DOHH2 (cell line): ENCODE measurements around the gene TIMM17A.

Experiments
- H3F3A ChIP-seq: fragments of 200-600 bp; sonication (generic), shearing (Covaris generic); 2 replicates; pipeline ENCODE4 v1.6.0; 2016; ENCODE audit warnings: antibody characterized with exemption, mild to moderate bottlenecking; ENCODE audit not compliant: control insufficient read depth, insufficient read depth
- H3K27ac ChIP-seq: fragments of 200-600 bp; sonication (generic); 2 replicates; pipeline ENCODE4 v1.5.1; 2014; ENCODE audit warnings: low read depth, mild to moderate bottlenecking, low read length, moderate library complexity
- H3K27me3 ChIP-seq: fragments of 200-600 bp; sonication (generic); 2 replicates; pipeline ENCODE4 v1.6.1; 2014; ENCODE audit warnings: mild to moderate bottlenecking, low read length, mixed read lengths; ENCODE audit not compliant: control insufficient read depth
- H3K36me3 ChIP-seq: fragments of 200-600 bp; sonication (generic); 2 replicates; pipeline ENCODE4 v1.6.1; 2014; ENCODE audit warnings: mild to moderate bottlenecking, low read length, moderate library complexity, mixed read lengths; ENCODE audit not compliant: control insufficient read depth
- H3K4me1 ChIP-seq: fragments of 200-600 bp; sonication (generic); 2 replicates; pipeline ENCODE4 v1.6.1; 2014; ENCODE audit warnings: mild to moderate bottlenecking, low read length, mixed read lengths; ENCODE audit not compliant: control insufficient read depth
- H3K4me2 ChIP-seq: fragments of 200-600 bp; sonication (generic); 2 replicates; pipeline ENCODE4 v1.6.0; 2014; ENCODE audit warnings: mild to moderate bottlenecking, low read length, moderate library complexity
- H3K4me3 ChIP-seq: fragments of 200-600 bp; sonication (generic); 2 replicates; pipeline ENCODE4 v1.5.1; 2014; ENCODE audit warnings: mild to moderate bottlenecking, low read length, mixed read lengths
- H3K79me2 ChIP-seq: fragments of 200-600 bp; sonication (generic); 2 replicates; pipeline ENCODE4 v1.6.1; 2014; ENCODE audit warnings: mild to moderate bottlenecking, low read length, mixed read lengths; ENCODE audit not compliant: control insufficient read depth
- H3K9me2 ChIP-seq: fragments of 200-600 bp; sonication (generic); replicated peaks from 2 replicates; pipeline ENCODE4 v1.6.1; 2014; ENCODE audit warnings: mild to moderate bottlenecking, low read length, mixed read lengths; ENCODE audit not compliant: control insufficient read depth
- H3K9me3 ChIP-seq: fragments of 200-600 bp; sonication (generic); 2 replicates; pipeline ENCODE4 v1.6.1; 2014; ENCODE audit warnings: antibody characterized with exemption, low read length, mixed read lengths; ENCODE audit not compliant: control insufficient read depth, insufficient read depth
- H4K20me1 ChIP-seq: fragments of 200-600 bp; sonication (generic); 2 replicates; pipeline ENCODE4 v1.6.0; 2014; ENCODE audit warnings: low read depth, mild to moderate bottlenecking, antibody characterized with exemption, low read length, moderate library complexity; ENCODE audit not compliant: control insufficient read depth, insufficient read depth
- EZH2phosphoT487 ChIP-seq: fragments of 200-600 bp; sonication (generic); IDR thresholded peaks from 2 replicates; pipeline ENCODE4 v1.6.1; 2017; ENCODE audit warnings: borderline replicate concordance, mild to moderate bottlenecking, antibody characterized with exemption, low read length, moderate library complexity, mixed read lengths
- TF ChIP-seq, protein P1 (sequence below): fragments of 200-600 bp; sonication (generic); IDR thresholded peaks from one replicate; pipeline ENCODE4 v1.5.1; 2014; ENCODE audit warnings: antibody characterized with exemption, mild to moderate bottlenecking, low read depth, low read length; ENCODE audit not compliant: poor library complexity, severe bottlenecking

The TIMM17A gene

DNA sequence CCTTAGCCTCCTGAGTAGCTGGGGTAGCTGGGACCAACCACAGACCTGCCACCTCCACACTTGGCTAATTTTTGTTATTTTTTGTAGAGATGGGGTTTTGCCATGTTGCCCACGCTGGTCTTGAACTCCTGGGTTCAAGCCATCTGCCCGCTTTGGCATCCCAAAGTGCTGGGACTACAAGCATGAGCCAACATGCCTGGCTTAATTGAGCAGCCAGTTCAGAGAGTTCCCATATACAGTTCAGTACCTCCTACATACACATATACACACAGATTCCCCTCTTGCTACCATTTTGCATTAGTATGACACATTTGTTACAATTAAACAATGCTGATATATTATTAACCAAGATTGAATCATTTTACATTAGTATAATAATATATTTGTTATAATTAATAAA, 30.1 kb downstream of the TIMM17A start:
- H3K9me3 ChIP-seq: no peaks in the 10 kb centered on the region
- H3K36me3 ChIP-seq: peaks cover 10% of the 10 kb centered on the region
- TF ChIP-seq, protein P1, sequence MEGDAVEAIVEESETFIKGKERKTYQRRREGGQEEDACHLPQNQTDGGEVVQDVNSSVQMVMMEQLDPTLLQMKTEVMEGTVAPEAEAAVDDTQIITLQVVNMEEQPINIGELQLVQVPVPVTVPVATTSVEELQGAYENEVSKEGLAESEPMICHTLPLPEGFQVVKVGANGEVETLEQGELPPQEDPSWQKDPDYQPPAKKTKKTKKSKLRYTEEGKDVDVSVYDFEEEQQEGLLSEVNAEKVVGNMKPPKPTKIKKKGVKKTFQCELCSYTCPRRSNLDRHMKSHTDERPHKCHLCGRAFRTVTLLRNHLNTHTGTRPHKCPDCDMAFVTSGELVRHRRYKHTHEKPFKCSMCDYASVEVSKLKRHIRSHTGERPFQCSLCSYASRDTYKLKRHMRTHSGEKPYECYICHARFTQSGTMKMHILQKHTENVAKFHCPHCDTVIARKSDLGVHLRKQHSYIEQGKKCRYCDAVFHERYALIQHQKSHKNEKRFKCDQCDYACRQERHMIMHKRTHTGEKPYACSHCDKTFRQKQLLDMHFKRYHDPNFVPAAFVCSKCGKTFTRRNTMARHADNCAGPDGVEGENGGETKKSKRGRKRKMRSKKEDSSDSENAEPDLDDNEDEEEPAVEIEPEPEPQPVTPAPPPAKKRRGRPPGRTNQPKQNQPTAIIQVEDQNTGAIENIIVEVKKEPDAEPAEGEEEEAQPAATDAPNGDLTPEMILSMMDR: no peak
- TF ChIP-seq EZH2phosphoT487: no peak
- H3K9me2 ChIP-seq: no peaks in the 10 kb centered on the region
- no peak overlapping the region for H3K27ac ChIP-seq
- H3F3A ChIP-seq: peaks cover 10% of the 10 kb centered on the region
- H3K4me1 ChIP-seq: peaks cover 21% of the 10 kb centered on the region
- H3K79me2 ChIP-seq: peaks cover 35% of the 10 kb centered on the region
- H3K4me3 ChIP-seq: no peak overlapping the region
- no peaks in the 10 kb centered on the region for H3K27me3 ChIP-seq
- no peaks in the 10 kb centered on the region for H4K20me1 ChIP-seq
- H3K4me2 ChIP-seq: no peak overlapping the region

DNA sequence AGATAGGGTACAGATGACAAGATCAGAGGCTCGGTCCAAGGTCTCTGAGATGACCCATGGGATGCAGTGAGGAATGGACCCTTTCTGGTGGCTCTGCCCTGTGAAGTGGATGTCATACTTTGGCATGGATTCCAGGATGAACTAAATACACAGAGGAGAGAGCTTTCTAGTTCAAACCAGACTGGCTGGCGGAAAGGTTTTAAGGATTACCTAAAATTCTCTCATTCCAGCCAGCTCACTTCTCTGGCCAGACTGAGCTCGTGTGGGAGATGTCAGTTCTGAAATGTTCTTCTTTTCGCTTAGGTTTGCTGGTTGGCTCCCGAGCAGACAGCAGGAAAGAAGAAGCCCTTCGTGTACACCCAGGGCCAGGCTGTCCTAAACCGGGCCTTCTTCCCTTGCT, 33.3 kb downstream of the TIMM17A start:
- Histone ChIP-seq H3K27ac (no peak overlapping the region), H3K4me3 (no peak overlapping the region), H3K4me1 (peaks cover 7% of the 10 kb centered on the region), H3K4me2 (no peak overlapping the region), H3K9me3 (no peaks in the 10 kb centered on the region), H3K79me2 (peaks cover 22% of the 10 kb centered on the region), H3K9me2 (no peaks in the 10 kb centered on the region), H3F3A (peaks cover 6% of the 10 kb centered on the region), H4K20me1 (no peaks in the 10 kb centered on the region), H3K36me3 (peaks cover 23% of the 10 kb centered on the region), H3K27me3 (no peaks in the 10 kb centered on the region)
- TF ChIP-seq EZH2phosphoT487: no peak
- TF ChIP-seq, protein P1: no peak

DNA sequence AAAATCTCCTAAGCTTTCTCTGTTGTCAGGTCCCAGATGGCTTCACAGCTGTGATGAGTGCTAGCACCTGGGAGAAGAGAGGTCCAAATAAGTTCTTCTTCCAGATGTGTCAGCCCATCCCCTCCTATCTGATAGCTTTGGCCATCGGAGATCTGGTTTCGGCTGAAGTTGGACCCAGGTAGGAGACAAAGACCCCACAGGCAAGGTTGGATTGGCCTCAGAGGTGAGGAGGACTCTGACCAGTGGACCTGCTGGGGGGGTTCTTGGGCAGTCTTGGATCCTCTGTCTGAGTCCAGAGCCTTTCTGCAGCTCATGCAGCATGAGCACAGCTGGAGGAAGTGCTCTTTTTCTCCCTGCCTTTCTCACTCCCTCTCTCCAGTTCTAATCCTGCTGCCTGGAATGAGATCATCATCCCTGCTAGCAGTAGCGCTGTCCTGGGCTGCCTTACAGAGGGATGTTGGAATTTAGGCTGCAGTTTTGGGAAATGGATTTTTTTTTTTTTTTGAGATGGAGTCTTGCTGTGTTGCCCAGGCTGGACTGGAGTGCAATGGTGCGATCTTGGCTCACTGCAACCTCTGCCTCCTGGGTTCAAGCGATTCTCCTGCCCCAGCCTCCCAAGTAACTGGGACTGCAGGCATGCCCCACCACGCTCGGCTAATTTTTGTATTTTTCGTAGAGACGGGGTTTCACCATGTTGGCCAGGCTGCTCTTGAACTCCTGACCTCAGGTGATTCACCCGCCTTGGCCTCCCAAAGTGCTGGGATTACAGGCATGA, 34.2 kb downstream of the TIMM17A start:
- Histone ChIP-seq H3K4me2 (no peak overlapping the region), H3K79me2 (peaks cover 13% of the 10 kb centered on the region; the same call in 1 of the 2 replicates), H3K36me3 (peaks cover 23% of the 10 kb centered on the region), H3K9me2 (no peaks in the 10 kb centered on the region), H3K4me3 (no peak overlapping the region), H3K9me3 (no peaks in the 10 kb centered on the region), H4K20me1 (no peaks in the 10 kb centered on the region), H3K4me1 (no peaks in the 10 kb centered on the region), H3F3A (no peaks in the 10 kb centered on the region), H3K27ac (no peak overlapping the region), H3K27me3 (no peaks in the 10 kb centered on the region)
- TF ChIP-seq EZH2phosphoT487: no peak
- TF ChIP-seq, protein P1: no peak
